Psoas muscle (tissue), 8 donors: ENCODE results near the gene PARP11. TPM values are rescaled to one million over a fixed set of nuclear protein-coding genes. Genes with fewer than 3 reads are reported as not detected.

Source experiments
- ATAC-seq, 4 donors: fragments of 200-7000 bp; cut with Tn5 transposase; one replicate each; pipeline ENCODE4 v1.9.1; 2020; ENCODE audit warnings: moderate library complexity in 3 of 4, mild to moderate bottlenecking in 2 of 4
- DNase-seq, 2 donors: peaks; one replicate each; pipeline ENCODE4 v3.0.0-alpha.2; 2020
- H3K27ac ChIP-seq: fragments of 200-600 bp; one replicate; pipeline ENCODE4 v1.8.0; 2022
- H3K27me3 ChIP-seq, 3 donors: fragments of 200-600 bp in 1 of 3; one replicate each; pipeline versions ENCODE4 v1.6.1 to v1.8.0; 2013 to 2022; ENCODE audit warnings: low read length in 2 of 3, mild to moderate bottlenecking in 2 of 3, moderate library complexity in 1 of 3; ENCODE audit not compliant: insufficient read depth in 3 of 3
- H3K36me3 ChIP-seq, 2 donors: fragments of 200-600 bp in 1 of 2; one replicate each; pipeline versions ENCODE4 v1.6.1 to v1.8.0; 2013 to 2022; ENCODE audit warnings: low read depth in 1 of 2, mild to moderate bottlenecking in 1 of 2, moderate library complexity in 1 of 2; ENCODE audit not compliant: insufficient read depth in 1 of 2
- H3K4me1 ChIP-seq: fragments of 200-600 bp; one replicate; pipeline ENCODE4 v1.8.0; 2022
- H3K4me3 ChIP-seq: fragments of 200-600 bp; one replicate; pipeline ENCODE4 v1.8.0; 2022; ENCODE audit warnings: mild to moderate bottlenecking
- H3K9me3 ChIP-seq: fragments of 200-600 bp; one replicate; pipeline ENCODE4 v1.8.0; 2022
- CTCF ChIP-seq: fragments of 200-600 bp; IDR thresholded peaks from one replicate; pipeline ENCODE4 v1.8.0; 2022; ENCODE audit warnings: antibody characterized with exemption
- WGBS, 3 donors: extraction: QIAGEN DNeasy Blood & Tissue Kit; methylation state at CpG; one replicate each; pipeline versions ENCODE4 v1.1.6 to v1.1.7; 2013; 5-methylcytosine and 5-hydroxymethylcytosine counted together
- intact Hi-C, 2 donors: fragments of 100-400 bp; cut with DNase I; formaldehyde crosslinking; loops; one replicate each; pipeline versions ENCODE4 v1.11.0 to v1.14.2; 2022
- polyA plus RNA-seq, 3 donors: library from polyadenylated mRNA; stranded (reverse); fragments of 200-250 nt; gene quantifications; one replicate each; pipeline ENCODE4 v1.2.3, GENCODE V29; 2013
- total RNA-seq, 4 donors: library from RNA; stranded (reverse); fragmentation: NEBNext Ultra II Directional in 2 of 4; extraction: Animal tissue kit (Norgen Biotek cat#: 25700) in 2 of 4; gene quantifications; one replicate each; pipeline versions ENCODE4 v1.2.1 to v1.2.4, GENCODE V29; 2021 to 2023
- donor health status: healthy with polysubstance abuse.
- donor health status: DM: no; HTN: no; CAD: no; lungs with moderate emphysema.
- donor health status: Bipolar disorder and iron deficiency.
- donor health status: healthy.
- donor health status: DM: yes; HTN: yes; CAD: no.
- donor health status: DM: no; HTN: no; CAD: no.
- donor health status: DM: no; HTN: no; CAD: no.
- donor health status: DM: yes; HTN: yes; CAD: no.

PARP11 gene
- total and polyA plus RNA-seq, 7 donors = 0.83 to 4.0 (median 2.6) TPM

- Histone ChIP-seq H3K9me3 (no peaks in the 10 kb centered on the region), H3K27me3 (no peaks in the 10 kb centered on the region), H3K4me1 (no peaks in the 10 kb centered on the region), H3K27ac (no peak overlapping the region), H3K36me3 (peaks cover 0 to 19% of the 10 kb centered on the region in 2 donors), H3K4me3 (no peak overlapping the region)
- no peak for ATAC-seq
- intact Hi-C loops = no loop called here
- no peak for DNase-seq
- 84 to 92% (median 90%) methylated on average over 4 of the region's 4 CpGs for WGBS, 3 donors
- no peak for TF ChIP-seq CTCF
Measured at GRCh38 chr12:3815094-3815766, 58.0 kb downstream of the PARP11 start.

GRCh38 chr12:3810540-3810939 lies 62.7 kb downstream of the PARP11 start:
- intact Hi-C loops = no loop called here
- H3K4me3 ChIP-seq = no peak overlapping the region
- H3K27ac ChIP-seq = no peak overlapping the region
- no peak for DNase-seq
- no peaks in the 10 kb centered on the region for H3K27me3 ChIP-seq
- H3K36me3 ChIP-seq = peaks cover 0 to 20% of the 10 kb centered on the region in 2 donors
- no peak for TF ChIP-seq CTCF
- no peaks in the 10 kb centered on the region for H3K4me1 ChIP-seq
- no peaks in the 10 kb centered on the region for H3K9me3 ChIP-seq
- ATAC-seq = no peak

- 89 to 95% (median 93%) methylated on average over 5 of the region's 5 CpGs for WGBS, 3 donors
- Histone ChIP-seq H3K4me3 (no peak overlapping the region), H3K36me3 (peaks cover 0 to 20% of the 10 kb centered on the region in 2 donors), H3K9me3 (no peaks in the 10 kb centered on the region), H3K27me3 (no peaks in the 10 kb centered on the region), H3K27ac (no peak overlapping the region), H3K4me1 (no peaks in the 10 kb centered on the region)
- ATAC-seq = no peak
- DNase-seq = no peak
- no peak for TF ChIP-seq CTCF
- intact Hi-C loops = no loop called here
Measured at GRCh38 chr12:3810016-3810370, 63.2 kb downstream of the PARP11 start.

- no peak for TF ChIP-seq CTCF
- Histone ChIP-seq H3K9me3 (no peaks in the 10 kb centered on the region), H3K36me3 (peaks cover 0 to 20% of the 10 kb centered on the region in 2 donors), H3K4me3 (no peak overlapping the region), H3K4me1 (no peaks in the 10 kb centered on the region), H3K27me3 (no peaks in the 10 kb centered on the region), H3K27ac (no peak overlapping the region)
- DNase-seq (no peak), ATAC-seq (no peak)
- intact Hi-C loops = loop anchor here (5.0 to 10.0 kb wide), 3 partner anchors 155 to 675 kb away; no protein-coding TSS in a partner anchor
- 84 to 94% (median 90%) methylated on average over 6 of the region's 6 CpGs for WGBS, 3 donors
Measured at GRCh38 chr12:3809357-3810015, 63.7 kb downstream of the PARP11 start.
